ENCODE data around the gene PRKCB. TPM values are rescaled to one million over a fixed set of nuclear protein-coding genes. Genes with fewer than 3 reads are reported as not detected.

The PRKCB gene
- total RNA-seq, 2 experiments from 2014 or later: 21.0 to 51.6 TPM

GRCh38 chr16:23801378-23801777 lies 34.4 kb upstream of the PRKCB start:
- no peaks in the 10 kb centered on the region for H3K79me2 ChIP-seq (ENCODE audit: insufficient read depth, low read depth, low read length)
- H3K36me3 ChIP-seq (ENCODE audit: insufficient read depth, low read length): no peaks in the 10 kb centered on the region
- ChIA-PET POLR2A (interaction anchor here (0.6 to 1.1 kb wide), 2 partner anchors 75 to 212 kb away, joined by 3 read pairs; no protein-coding TSS in a partner anchor), CTCF (ENCODE audit: unreplicated experiment) (no interaction called here)
- intact Hi-C loops (cut with micrococcal nuclease; ENCODE audit: unreplicated experiment): loop anchor here (1.0 to 5.0 kb wide), 4 partner anchors 76 to 703 kb away; no protein-coding TSS in a partner anchor
- no TSS peak for BruUV-seq (replicated peaks)
- no peak for TF ChIP-seq EZH2phosphoT487 (IDR thresholded peaks at IDR 0.05; ENCODE audit: borderline replicate concordance, low read depth, low read length)
- TF ChIP-seq CTCF (conservative IDR thresholded peaks at IDR 0.05; ENCODE audit: low read length): peak; percentile 77
- H3K9me2 ChIP-seq (ENCODE audit: insufficient read depth, low read length): no peaks in the 10 kb centered on the region
- peaks cover 26% of the 10 kb centered on the region for H3K4me1 ChIP-seq (ENCODE audit: insufficient read depth, low read length, poor library complexity, severe bottlenecking)
- no peaks in the 10 kb centered on the region for H4K20me1 ChIP-seq (ENCODE audit: insufficient read depth, low read length)
- no peaks in the 10 kb centered on the region for H3K9me3 ChIP-seq (ENCODE audit: low read length)
- H2AFZ ChIP-seq (ENCODE audit: low read length): no peak overlapping the region
- H3K4me3 ChIP-seq (ENCODE audit: low read depth, low read length, poor library complexity, severe bottlenecking): no peak overlapping the region
- H3K4me2 ChIP-seq (ENCODE audit: low read length): no peak overlapping the region
- H3K27ac ChIP-seq (ENCODE audit: low read depth, low read length, poor library complexity, severe bottlenecking): no peak overlapping the region
- peak; percentile 77 for DNase-seq (ENCODE audit: low spot score)

- ChIA-PET CTCF (ENCODE audit: unreplicated experiment) (interaction anchor here (1.2 to 2.1 kb wide), 3 partner anchors 212 to 256 kb away, joined by 3 to 9 read pairs (median 8); no protein-coding TSS in a partner anchor), POLR2A (interaction anchor here (0.7 to 2.2 kb wide), 3 partner anchors 149 to 235 kb away, joined by 3 to 12 read pairs (median 3); no protein-coding TSS in a partner anchor)
Observed at GRCh38 chr16:23802776-23803175, 33.0 kb upstream of the PRKCB start.

More at GRCh38 chr16:23802776-23803175, 33.0 kb upstream of the PRKCB start:
- Histone ChIP-seq H3K79me2 (ENCODE audit: insufficient read depth, low read depth, low read length) (no peaks in the 10 kb centered on the region), H3K27ac (ENCODE audit: low read depth, low read length, poor library complexity, severe bottlenecking) (no peak overlapping the region), H4K20me1 (ENCODE audit: insufficient read depth, low read length) (no peaks in the 10 kb centered on the region), H2AFZ (ENCODE audit: low read length) (no peak overlapping the region), H3K4me1 (ENCODE audit: insufficient read depth, low read length, poor library complexity, severe bottlenecking) (peaks cover 40% of the 10 kb centered on the region), H3K36me3 (ENCODE audit: insufficient read depth, low read length) (no peaks in the 10 kb centered on the region), H3K4me2 (ENCODE audit: low read length) (no peak overlapping the region), H3K9me2 (ENCODE audit: insufficient read depth, low read length) (no peaks in the 10 kb centered on the region), H3K9me3 (ENCODE audit: low read length) (no peaks in the 10 kb centered on the region), H3K4me3 (ENCODE audit: low read depth, low read length, poor library complexity, severe bottlenecking) (no peak overlapping the region)
- no peak for TF ChIP-seq CTCF (conservative IDR thresholded peaks at IDR 0.05; ENCODE audit: low read length)
- TF ChIP-seq EZH2phosphoT487 (IDR thresholded peaks at IDR 0.05; ENCODE audit: borderline replicate concordance, low read depth, low read length): no peak
- no TSS peak for BruUV-seq (replicated peaks)
- DNase-seq (ENCODE audit: low spot score): no peak
- intact Hi-C loops (cut with micrococcal nuclease; ENCODE audit: unreplicated experiment): loop anchor here (1.0 to 5.0 kb wide), 4 partner anchors 35 to 450 kb away; no protein-coding TSS in a partner anchor

All from OCI-LY7 (cell line).